DMS153 treated with DMSO at 0.1 percent for 48 hours (cell line): ENCODE measurements around the gene SHD.
"Not testable (repeated sequence)": the region's sequence is repeated elsewhere in the genome, so short reads cannot be mapped to it uniquely, and the experiment has no call there.

ENCODE experiments used
- DNase-seq: peaks from one replicate; lab custom pipeline; 2025; ENCODE audit not compliant: unreplicated experiment; lab: John Stamatoyannopoulos, UW

The SHD gene

GRCh38 chr19:4267101-4267900 lies 11.8 kb upstream of the SHD start:
- no peak for DNase-seq

DNA sequence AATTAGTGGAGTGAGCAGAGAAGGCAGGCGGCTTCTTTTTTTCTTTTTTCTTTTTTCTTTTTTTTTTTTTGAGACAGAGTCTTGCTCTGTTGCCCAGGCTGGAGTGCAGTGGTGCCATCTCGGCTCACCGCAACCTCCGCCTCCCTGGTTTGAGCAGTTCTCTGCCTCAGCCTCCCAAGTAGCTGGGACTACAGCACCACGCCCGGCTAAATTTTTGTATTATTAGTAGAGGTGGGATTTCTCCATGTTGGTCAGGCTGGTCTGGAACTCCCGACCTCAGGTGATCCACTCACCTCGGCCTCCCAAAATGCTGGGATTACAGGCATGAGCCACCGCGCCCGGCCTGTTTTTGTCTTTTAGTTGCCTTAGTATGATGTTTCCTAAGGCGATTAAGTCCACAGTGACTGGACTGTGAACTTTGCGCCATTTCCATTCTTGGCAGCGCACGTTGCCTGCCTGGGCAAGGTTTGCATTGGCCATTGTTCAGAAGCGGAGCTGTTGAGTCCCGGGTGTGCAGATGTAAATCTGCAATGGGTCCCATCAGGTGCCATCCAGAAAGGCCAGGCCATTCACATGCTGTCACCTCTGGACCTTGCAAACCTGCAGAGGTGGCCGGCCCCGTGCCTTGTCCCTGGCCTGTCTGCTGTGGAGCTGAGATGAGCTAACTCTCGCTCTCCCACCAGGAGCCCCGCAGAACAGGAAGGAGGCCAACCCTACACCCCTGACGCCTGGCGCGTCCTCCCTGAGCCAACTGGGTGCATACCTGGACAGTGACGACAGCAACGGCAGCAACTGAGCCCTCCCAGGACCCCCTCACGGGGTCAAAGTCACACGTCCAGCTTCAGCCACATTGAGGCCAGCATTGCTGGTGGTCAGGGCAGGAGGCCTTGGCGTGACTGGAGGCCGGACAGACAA lies 10.9 kb upstream of the SHD start:
- DNase-seq: no peak

DNA sequence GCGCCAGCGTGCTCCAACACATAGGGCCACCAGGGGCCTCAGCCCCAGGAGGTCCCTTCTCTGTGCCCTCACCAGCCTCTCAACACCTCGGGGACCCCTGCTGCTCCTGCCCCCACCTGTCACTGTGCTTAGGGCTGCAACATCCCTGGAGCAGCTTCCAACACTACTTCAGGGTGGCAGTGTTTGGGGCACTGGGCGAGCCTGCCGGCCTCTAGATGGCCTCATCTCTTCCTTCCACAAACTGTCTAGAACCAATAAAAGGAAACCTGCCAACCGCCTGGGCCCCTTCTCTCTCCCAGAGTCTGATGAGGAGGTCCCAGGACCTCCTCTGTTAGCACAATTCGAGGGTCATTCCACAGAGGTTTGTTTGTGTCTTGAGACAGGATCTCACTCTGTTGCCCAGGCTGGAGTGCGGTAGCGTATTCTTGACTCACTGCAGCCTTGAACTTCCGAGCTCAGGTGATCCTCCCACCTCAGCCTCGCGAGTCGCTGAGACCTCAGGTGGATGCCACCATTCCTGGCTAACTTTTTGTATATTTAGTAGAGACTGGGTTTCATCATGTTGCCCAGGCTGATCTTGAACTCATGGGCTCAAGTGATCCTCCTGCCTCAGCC lies 10.1 kb upstream of the SHD start:
- DNase-seq: no peak

DNA sequence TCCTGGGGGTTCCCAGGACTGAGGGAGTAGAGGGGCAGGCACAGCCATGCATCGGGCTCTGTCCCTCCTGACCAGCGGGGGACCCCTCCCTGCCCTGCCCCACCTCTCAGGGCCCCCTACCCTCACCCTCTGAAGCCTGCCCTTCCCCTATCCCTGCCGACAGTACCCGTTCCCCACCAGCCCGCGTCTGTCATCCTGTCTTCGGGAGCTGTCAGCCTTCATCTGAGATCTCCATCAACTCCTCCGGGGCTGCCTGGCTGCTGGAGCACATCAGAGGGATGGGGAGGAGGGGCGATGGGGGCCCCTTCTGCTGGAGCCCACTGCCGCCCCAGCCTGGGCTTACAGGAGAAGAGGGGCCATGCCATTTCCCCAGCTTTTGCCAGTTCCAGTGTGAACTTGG lies 6.2 kb upstream of the SHD start:
- DNase-seq: no peak

DNA sequence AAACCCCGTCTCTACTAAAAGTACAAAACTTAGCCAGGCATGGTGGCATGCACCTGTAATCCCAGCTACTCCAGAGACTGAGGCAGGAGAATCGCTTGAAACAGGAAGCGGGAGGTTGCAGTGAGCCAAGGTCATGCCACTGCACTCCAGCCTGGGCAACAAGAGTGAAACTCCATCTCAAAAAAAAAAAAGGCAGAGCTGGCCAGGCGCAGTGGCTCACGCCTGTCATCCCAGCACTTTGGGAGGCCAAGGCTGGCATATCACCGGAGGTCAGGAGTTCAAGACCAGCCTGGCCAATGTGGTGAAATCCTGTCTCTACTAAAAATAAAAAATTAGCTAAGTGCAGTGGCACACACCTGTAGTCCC lies 4.8 kb upstream of the SHD start:
- not testable (repeated sequence) for DNase-seq

DNA sequence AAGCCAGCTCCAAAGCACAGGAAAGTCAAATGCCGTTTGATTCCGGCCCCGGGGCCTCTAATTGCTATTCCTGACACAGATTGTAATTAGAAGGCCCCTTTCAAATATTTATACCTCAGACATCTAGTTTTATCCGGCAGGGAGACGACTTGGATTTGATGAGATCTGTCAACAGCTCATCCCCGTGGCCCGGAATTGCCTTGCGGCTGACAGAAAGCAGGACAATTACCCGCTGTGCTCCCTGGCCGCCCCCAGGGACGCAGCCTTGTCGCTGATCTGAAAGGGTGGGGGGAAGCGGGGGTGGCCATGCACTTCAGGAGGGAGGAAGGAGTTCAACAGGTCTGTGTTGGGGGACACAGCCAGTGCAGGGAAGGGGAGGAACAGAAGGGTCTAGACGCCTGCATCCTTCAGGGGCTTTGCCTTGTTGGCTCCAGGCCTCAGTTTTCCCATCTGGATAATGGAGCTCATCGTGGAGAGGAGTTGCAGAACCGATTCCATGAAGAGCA lies 1.8 kb upstream of the SHD start:
- no peak for DNase-seq

GRCh38 chr19:4278010-4278409 lies 1.1 kb upstream of the SHD start:
- DNase-seq: no peak

- DNase-seq: no peak
These were observed 132 bp downstream of the SHD start for GRCh38 chr19:4279267-4279529.

DNA sequence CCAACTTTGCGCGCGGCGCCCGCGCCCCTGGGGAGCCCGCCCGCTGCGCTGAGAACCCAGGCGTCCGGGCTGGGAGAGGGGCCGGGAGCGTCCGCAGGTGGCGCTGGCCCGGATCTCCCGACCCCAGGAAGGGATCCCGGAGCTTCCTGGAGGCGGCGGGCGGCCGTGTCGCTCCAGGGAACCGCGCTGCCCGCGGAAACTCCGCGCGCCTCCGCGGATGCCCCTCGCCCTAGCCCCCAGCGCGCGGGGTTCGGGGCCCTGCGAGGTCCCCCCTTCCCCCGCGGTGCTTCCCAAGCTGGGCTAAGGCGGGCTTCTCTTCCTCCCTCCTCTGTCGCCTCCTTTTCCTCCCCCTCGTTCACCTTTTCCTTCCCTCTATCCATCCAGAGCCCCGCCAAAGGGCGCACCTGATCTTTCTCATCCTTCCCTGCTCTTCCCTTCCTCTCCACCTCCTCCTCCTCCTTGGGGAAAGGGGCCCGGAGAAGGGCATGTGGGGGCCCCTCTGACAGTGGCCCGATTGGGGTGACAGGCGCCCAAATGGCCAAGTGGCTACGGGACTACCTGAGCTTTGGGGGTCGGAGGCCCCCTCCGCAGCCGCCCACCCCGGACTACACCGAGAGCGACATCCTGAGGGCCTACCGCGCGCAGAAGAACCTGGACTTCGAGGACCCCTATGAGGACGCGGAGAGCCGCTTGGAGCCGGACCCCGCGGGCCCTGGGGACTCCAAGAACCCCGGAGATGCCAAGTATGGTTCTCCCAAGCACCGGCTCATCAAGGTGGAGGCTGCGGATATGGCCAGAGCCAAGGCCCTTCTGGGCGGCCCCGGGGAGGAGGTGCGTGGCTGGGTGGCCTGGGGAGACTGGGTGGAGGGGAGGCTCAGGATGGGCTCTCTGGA lies 710 bp downstream of the SHD start:
- DNase-seq: no peak

DNA sequence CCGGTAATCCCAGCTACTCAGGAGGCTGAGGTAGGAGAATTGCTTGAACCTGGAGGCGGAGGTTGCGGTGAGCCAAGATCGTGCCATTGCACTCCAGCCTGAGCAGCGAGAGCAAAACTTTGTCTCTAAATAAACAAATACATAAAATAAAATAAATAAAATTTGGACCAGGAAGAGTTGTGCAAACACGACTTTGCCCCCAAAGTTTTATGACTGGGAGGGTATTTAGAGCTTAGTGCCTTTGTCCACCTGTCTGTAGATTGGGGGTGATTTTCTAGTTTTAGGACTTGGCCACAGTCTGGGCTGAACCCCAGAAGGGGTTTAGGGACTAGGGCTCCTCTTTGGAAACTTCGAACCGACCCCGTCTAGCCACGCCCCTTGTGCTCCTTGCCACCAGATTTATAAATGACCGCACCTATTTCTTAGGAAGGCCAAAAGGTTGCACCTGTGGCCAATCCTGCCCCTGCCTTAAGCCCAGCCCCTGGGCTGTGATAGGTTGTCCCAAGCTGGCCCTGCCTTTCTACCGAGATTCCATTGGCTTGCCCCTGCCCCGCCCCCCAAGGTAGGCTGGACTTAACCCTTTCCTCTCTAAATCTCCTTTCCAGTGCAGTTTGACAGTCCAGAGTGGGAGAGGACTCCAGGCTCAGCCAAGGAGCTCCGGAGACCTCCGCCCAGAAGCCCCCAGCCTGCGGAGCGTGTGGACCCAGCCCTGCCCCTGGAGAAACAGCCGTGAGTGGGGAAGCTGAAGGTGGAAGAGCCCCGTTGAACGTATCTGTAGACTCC lies 5.3 kb downstream of the SHD start:
- no peak for DNase-seq

- DNase-seq: no peak
These were observed 5.9 kb downstream of the SHD start for GRCh38 chr19:4284974-4285373.

GRCh38 chr19:4286141-4286540 lies 7.1 kb downstream of the SHD start:
- not testable (repeated sequence) for DNase-seq

DNA sequence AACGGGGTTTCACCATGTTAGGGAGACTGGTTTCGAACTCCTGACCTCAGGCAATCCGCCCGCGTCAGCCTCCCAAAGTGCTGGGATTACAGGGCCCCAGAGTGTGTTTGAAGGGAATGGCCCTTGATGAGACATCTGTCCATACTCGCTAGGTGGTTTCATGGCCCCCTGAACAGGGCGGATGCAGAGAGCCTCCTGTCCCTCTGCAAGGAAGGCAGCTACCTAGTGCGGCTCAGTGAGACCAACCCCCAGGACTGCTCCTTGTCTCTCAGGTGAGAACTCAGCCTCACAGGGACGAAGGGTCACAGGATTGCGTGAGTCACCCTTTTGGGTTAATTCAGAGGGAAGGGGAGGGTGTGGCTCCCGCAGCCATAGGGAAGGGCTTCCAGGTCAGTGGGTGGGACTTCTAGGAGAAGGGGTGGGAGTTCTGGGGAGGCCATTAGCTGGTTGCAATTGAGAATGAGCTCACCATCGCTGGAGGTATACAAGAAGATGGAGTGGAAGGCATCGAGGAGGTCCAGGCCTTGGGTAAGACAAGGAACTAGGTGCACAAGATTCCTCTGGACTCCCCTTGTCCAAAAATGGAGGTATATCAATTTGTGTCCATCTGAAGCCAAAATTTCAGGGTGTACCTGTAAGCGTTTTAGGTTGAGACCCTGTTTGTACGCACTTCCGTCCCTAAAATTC lies 9.2 kb downstream of the SHD start:
- no peak for DNase-seq

DNA sequence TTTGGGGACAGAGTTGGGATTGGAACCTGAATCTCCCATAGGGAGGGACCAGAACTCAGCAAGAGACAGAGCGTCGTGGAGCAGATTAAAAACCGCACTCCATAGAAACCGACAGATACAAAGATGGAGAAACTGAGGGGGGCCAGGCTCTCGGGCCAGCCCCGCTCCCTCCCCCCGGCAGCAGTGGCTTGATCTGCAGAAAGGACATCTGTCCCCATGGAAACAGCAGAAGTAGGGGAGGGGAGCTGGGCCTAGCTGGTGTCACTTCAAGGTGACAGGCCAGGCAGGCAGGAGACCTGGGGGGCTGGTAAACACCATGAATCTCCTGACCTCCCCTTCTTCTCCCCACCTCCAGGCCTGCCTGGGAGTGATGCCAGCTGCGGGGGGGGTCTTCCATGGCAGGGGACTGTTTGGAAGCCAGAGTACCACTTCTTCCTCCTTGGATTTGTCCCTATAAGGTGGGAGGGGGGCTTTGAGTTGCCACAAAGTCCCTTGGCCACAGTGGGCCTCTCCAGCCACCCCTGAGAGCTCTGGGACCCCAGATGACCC lies 12.2 kb downstream of the SHD start:
- DNase-seq: no peak

GRCh38 chr19:4292515-4292914 lies 13.4 kb downstream of the SHD start:
- no peak for DNase-seq

DNA sequence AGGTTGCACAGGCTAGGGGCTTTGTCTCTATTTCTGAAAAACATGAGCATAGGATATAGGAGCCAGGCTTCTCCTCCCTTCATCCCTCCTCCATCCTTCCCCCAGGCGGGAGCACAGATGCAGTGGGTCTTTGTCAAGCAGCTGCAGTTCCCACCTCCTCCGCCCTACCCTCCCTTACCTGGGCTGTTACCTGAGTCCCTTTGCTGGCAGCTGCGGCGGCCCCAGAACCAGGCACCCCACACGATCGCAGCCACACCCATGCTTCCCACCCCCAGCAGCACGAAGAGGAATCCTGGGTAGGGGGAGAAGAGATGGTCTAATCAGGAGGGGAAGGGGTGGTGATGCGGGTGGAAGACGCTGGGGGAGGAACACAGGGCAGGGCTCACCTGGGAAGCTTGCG lies 15.3 kb downstream of the SHD start:
- no peak for DNase-seq

DNA sequence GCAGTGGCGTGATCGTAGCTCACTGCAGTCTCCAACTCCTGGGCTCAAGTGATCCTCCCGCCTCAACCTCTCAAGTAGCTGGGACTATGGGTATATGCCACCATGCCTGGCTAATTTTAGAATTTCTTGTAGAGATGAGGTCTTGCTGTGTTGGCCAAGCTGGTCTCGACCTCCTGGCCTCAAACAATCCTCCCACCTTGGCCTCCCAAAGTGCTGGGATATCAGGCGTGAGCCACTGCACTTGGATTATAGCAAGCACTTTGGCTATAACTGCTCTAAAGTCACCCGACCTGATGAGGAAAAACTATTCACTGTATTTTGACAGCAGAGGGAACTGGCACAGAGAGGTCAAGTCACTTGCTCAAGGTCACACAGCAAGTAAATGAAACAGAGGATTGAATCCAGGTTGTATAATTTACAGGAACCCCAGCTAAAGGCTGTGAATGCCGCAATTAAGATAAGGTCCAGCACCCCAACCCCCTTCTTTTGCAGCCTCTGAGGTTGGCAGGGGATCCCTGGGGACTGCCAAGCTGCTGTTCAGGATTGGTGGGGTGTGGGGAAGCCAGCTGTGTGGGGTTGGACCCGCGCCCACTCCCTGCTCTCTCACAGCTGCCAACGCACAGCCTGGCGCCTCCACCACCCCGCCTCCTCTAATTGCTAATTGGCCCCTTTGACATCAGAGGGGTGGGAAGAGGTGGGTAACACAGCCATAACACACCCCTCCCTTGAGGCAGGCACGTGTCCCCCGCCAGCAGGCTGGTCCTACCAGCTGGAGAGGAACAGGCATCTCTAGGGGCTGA lies 17.1 kb downstream of the SHD start:
- no peak for DNase-seq
